Measurements from ENCODE around the gene FMO5. TPM values are rescaled to one million over a fixed set of nuclear protein-coding genes. Genes with fewer than 3 reads are reported as not detected.

The FMO5 gene
- total and polyA plus RNA-seq, 2 of the 13 experiments (the other 11 are each of a cell fraction or from before 2014, with no cell fraction given) = 48.2 to 149 TPM

DNA sequence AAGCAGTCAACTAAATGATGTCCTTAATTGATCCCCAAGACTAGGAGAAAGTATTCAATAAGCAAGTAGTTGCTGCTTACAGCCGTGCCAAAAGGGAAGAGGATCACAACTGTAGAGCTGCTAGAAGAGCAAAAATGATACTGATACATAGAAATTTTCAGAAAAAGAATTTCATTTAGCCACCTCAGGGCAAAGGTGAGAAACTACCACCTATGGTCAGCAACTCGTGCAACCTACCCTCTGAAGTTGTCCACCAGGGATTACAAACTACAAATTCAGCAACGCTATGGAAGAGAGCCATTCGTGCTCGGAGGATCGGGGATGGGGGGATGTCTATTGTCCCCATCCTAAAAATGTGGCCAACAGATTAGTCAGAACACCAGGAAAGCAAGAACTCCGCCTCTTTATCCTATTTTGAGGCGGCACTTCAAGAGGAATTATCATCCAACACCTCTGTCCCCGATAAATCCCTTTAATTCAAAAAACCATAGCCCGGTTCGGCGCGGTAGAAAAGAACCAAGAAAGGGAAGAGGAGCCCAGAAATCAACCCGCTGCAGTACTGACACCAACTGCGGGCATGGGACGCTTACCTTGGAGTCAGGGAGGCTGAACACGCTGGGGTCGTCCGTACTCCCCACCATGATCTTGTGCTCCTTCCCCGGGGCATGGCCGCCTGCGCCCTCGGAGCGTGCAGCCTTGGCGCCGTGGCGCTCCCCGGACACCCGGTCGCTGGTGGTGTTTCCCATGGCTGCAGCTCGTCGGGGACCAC lies 53.6 kb downstream of the FMO5 start (continued):
- TF ChIP-seq KDM5A (IDR thresholded peaks at IDR 0.05; ENCODE audit: borderline replicate concordance, low read length) = no peak; the same call in 1 of the 2 replicates
- TF ChIP-seq, protein P1, sequence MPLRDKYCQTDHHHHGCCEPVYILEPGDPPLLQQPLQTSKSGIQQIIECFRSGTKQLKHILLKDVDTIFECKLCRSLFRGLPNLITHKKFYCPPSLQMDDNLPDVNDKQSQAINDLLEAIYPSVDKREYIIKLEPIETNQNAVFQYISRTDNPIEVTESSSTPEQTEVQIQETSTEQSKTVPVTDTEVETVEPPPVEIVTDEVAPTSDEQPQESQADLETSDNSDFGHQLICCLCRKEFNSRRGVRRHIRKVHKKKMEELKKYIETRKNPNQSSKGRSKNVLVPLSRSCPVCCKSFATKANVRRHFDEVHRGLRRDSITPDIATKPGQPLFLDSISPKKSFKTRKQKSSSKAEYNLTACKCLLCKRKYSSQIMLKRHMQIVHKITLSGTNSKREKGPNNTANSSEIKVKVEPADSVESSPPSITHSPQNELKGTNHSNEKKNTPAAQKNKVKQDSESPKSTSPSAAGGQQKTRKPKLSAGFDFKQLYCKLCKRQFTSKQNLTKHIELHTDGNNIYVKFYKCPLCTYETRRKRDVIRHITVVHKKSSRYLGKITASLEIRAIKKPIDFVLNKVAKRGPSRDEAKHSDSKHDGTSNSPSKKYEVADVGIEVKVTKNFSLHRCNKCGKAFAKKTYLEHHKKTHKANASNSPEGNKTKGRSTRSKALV (CRISPR knock-in tag; IDR thresholded peaks at IDR 0.05) = 0 out of 2 replicates have a peak, but pooled peaks have one; percentile 8
- no peak for TF ChIP-seq ELF3 (CRISPR knock-in tag; IDR thresholded peaks at IDR 0.05)
- TF ChIP-seq GLI4 (CRISPR knock-in tag; IDR thresholded peaks at IDR 0.05; ENCODE audit: borderline replicate concordance) = 0 out of 2 replicates have a peak, but pooled peaks have one; percentile 48
- TF ChIP-seq CREM (IDR thresholded peaks at IDR 0.05) = 0 out of 2 replicates have a peak, but pooled peaks have one; percentile 11
- TF ChIP-seq CREM (CRISPR knock-in tag; IDR thresholded peaks at IDR 0.05) = no peak
- TF ChIP-seq KDM6A (CRISPR knock-in tag; IDR thresholded peaks at IDR 0.05; ENCODE audit: low read depth) = no peak
- no peak for TF ChIP-seq ADNP (CRISPR knock-in tag; IDR thresholded peaks at IDR 0.05)
- TF ChIP-seq, protein P2, sequence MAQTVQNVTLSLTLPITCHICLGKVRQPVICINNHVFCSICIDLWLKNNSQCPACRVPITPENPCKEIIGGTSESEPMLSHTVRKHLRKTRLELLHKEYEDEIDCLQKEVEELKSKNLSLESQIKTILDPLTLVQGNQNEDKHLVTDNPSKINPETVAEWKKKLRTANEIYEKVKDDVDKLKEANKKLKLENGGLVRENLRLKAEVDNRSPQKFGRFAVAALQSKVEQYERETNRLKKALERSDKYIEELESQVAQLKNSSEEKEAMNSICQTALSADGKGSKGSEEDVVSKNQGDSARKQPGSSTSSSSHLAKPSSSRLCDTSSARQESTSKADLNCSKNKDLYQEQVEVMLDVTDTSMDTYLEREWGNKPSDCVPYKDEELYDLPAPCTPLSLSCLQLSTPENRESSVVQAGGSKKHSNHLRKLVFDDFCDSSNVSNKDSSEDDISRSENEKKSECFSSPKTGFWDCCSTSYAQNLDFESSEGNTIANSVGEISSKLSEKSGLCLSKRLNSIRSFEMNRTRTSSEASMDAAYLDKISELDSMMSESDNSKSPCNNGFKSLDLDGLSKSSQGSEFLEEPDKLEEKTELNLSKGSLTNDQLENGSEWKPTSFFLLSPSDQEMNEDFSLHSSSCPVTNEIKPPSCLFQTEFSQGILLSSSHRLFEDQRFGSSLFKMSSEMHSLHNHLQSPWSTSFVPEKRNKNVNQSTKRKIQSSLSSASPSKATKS (CRISPR knock-in tag; IDR thresholded peaks at IDR 0.05) = no peak
- 0 out of 2 replicates have a peak, but pooled peaks have one; percentile 18 for TF ChIP-seq WIZ (CRISPR knock-in tag; IDR thresholded peaks at IDR 0.05)
- no peak for TF ChIP-seq ZNF253 (CRISPR knock-in tag; IDR thresholded peaks at IDR 0.05; ENCODE audit: borderline replicate concordance)
- peak in 1 of 2 experiments; percentile 69; a peak in 3 of 4 replicates for TF ChIP-seq POLR2A (IDR thresholded peaks at IDR 0.05; ENCODE audit: insufficient read depth in 1 of 2, low read depth in 2 of 2, low read length in 2 of 2)
- TF ChIP-seq, protein P3, sequence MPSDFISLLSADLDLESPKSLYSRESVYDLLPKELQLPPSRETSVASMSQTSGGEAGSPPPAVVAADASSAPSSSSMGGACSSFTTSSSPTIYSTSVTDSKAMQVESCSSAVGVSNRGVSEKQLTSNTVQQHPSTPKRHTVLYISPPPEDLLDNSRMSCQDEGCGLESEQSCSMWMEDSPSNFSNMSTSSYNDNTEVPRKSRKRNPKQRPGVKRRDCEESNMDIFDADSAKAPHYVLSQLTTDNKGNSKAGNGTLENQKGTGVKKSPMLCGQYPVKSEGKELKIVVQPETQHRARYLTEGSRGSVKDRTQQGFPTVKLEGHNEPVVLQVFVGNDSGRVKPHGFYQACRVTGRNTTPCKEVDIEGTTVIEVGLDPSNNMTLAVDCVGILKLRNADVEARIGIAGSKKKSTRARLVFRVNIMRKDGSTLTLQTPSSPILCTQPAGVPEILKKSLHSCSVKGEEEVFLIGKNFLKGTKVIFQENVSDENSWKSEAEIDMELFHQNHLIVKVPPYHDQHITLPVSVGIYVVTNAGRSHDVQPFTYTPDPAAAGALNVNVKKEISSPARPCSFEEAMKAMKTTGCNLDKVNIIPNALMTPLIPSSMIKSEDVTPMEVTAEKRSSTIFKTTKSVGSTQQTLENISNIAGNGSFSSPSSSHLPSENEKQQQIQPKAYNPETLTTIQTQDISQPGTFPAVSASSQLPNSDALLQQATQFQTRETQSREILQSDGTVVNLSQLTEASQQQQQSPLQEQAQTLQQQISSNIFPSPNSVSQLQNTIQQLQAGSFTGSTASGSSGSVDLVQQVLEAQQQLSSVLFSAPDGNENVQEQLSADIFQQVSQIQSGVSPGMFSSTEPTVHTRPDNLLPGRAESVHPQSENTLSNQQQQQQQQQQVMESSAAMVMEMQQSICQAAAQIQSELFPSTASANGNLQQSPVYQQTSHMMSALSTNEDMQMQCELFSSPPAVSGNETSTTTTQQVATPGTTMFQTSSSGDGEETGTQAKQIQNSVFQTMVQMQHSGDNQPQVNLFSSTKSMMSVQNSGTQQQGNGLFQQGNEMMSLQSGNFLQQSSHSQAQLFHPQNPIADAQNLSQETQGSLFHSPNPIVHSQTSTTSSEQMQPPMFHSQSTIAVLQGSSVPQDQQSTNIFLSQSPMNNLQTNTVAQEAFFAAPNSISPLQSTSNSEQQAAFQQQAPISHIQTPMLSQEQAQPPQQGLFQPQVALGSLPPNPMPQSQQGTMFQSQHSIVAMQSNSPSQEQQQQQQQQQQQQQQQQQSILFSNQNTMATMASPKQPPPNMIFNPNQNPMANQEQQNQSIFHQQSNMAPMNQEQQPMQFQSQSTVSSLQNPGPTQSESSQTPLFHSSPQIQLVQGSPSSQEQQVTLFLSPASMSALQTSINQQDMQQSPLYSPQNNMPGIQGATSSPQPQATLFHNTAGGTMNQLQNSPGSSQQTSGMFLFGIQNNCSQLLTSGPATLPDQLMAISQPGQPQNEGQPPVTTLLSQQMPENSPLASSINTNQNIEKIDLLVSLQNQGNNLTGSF (CRISPR knock-in tag; IDR thresholded peaks at IDR 0.05) = peak; percentile 76
- no peak for TF ChIP-seq ZNF564 (CRISPR knock-in tag; IDR thresholded peaks at IDR 0.05)
- TF ChIP-seq, protein P4, sequence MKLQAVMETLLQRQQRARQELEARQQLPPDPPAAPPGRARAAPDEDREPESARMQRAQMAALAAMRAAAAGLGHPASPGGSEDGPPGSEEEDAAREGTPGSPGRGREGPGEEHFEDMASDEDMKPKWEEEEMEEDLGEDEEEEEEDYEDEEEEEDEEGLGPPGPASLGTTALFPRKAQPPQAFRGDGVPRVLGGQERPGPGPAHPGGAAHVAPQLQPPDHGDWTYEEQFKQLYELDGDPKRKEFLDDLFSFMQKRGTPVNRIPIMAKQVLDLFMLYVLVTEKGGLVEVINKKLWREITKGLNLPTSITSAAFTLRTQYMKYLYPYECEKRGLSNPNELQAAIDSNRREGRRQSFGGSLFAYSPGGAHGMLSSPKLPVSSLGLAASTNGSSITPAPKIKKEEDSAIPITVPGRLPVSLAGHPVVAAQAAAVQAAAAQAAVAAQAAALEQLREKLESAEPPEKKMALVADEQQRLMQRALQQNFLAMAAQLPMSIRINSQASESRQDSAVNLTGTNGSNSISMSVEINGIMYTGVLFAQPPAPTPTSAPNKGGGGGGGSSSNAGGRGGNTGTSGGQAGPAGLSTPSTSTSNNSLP (IDR thresholded peaks at IDR 0.05; ENCODE audit: low read depth, low read length) = no peak
- TF ChIP-seq ZFP1 (CRISPR knock-in tag; IDR thresholded peaks at IDR 0.05) = no peak
- TF ChIP-seq, protein P5, sequence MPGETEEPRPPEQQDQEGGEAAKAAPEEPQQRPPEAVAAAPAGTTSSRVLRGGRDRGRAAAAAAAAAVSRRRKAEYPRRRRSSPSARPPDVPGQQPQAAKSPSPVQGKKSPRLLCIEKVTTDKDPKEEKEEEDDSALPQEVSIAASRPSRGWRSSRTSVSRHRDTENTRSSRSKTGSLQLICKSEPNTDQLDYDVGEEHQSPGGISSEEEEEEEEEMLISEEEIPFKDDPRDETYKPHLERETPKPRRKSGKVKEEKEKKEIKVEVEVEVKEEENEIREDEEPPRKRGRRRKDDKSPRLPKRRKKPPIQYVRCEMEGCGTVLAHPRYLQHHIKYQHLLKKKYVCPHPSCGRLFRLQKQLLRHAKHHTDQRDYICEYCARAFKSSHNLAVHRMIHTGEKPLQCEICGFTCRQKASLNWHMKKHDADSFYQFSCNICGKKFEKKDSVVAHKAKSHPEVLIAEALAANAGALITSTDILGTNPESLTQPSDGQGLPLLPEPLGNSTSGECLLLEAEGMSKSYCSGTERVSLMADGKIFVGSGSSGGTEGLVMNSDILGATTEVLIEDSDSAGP (CRISPR knock-in tag; IDR thresholded peaks at IDR 0.05; ENCODE audit: borderline replicate concordance) = no peak

Data from HepG2 (cell line).